Smooth muscle cell (in vitro differentiated cells): ENCODE measurements around the gene VPS13C. TPM values are rescaled to one million over a fixed set of nuclear protein-coding genes. Genes with fewer than 3 reads are reported as not detected.

ENCODE experiments used
- DNase-seq: peaks from one replicate; lab custom pipeline; 2025; ENCODE audit not compliant: unreplicated experiment; lab: John Stamatoyannopoulos, UW
- H2AFZ ChIP-seq: fragments of 200-600 bp; sonication (generic); 2 replicates; pipeline ENCODE4 v1.6.0; 2016; ENCODE audit warnings: antibody characterized with exemption, low read depth, mild to moderate bottlenecking
- H3F3A ChIP-seq: fragments of 200-600 bp; sonication (generic); 2 replicates; pipeline ENCODE4 v1.6.0; 2017; ENCODE audit warnings: antibody characterized with exemption, low read depth
- H3K27ac ChIP-seq: fragments of 200-600 bp; sonication (generic); 2 replicates; pipeline ENCODE4 v1.5.1; 2016; ENCODE audit warnings: low read depth, mild to moderate bottlenecking
- H3K27me3 ChIP-seq: fragments of 200-600 bp; sonication (generic); 2 replicates; pipeline ENCODE4 v1.6.1; 2016; ENCODE audit warnings: low read depth, mild to moderate bottlenecking
- H3K36me3 ChIP-seq: fragments of 200-600 bp; sonication (generic); 2 replicates; pipeline ENCODE4 v1.5.1; 2016; ENCODE audit warnings: low read depth
- H3K4me1 ChIP-seq: fragments of 200-600 bp; sonication (generic); 2 replicates; pipeline ENCODE4 v1.5.1; 2016; ENCODE audit warnings: low read depth
- H3K4me2 ChIP-seq: fragments of 200-600 bp; sonication (generic); 2 replicates; pipeline ENCODE4 v1.6.0; 2016; ENCODE audit warnings: mild to moderate bottlenecking
- H3K4me3 ChIP-seq: fragments of 200-600 bp; sonication (generic); 2 replicates; pipeline ENCODE4 v1.5.1; 2016; ENCODE audit warnings: mild to moderate bottlenecking
- H3K79me2 ChIP-seq: fragments of 200-600 bp; sonication (generic); 2 replicates; pipeline ENCODE4 v1.6.0; 2016; ENCODE audit warnings: low read depth, mild to moderate bottlenecking
- H3K9ac ChIP-seq: fragments of 200-600 bp; sonication (generic); 2 replicates; pipeline ENCODE4 v1.6.0; 2016; ENCODE audit warnings: low read depth
- H3K9me3 ChIP-seq: fragments of 200-600 bp; sonication (generic); replicated peaks from 2 replicates; pipeline ENCODE4 v1.5.1; 2016; ENCODE audit warnings: low read depth
- H4K20me1 ChIP-seq: fragments of 200-600 bp; sonication (generic); 2 replicates; pipeline ENCODE4 v1.6.0; 2016; ENCODE audit warnings: low read depth
- WGBS: methylation state at CpG from one replicate; pipeline ENCODE4 v1.1.7; 2016; ENCODE audit warnings: low lambda C conversion rate; 5-methylcytosine and 5-hydroxymethylcytosine counted together
- polyA plus RNA-seq: library from polyadenylated mRNA; unstranded; fragments of >200 nt; fragmentation: Nextera tagmentation; extraction: Ambion mirVana; gene quantifications from 2 replicates; pipeline ENCODE4 v1.2.1, GENCODE V29; 2016
- total RNA-seq: library from RNA; depleted of rRNA; stranded (reverse); fragments of >200 nt; gene quantifications from 2 replicates; pipeline ENCODE4 v1.2.3, GENCODE V29; 2014
- TF ChIP-seq, protein P1 (sequence below): fragments of 200-600 bp; sonication (generic); IDR thresholded peaks from 2 replicates; pipeline ENCODE4 v1.5.1; 2017; ENCODE audit warnings: borderline replicate concordance, mild to moderate bottlenecking, antibody characterized with exemption; ENCODE audit not compliant: insufficient read depth, poor library complexity, severe bottlenecking

Gene VPS13C
- total and polyA plus RNA-seq, 2 experiments from 2014 or later: 2.8 to 33.8 TPM

DNA sequence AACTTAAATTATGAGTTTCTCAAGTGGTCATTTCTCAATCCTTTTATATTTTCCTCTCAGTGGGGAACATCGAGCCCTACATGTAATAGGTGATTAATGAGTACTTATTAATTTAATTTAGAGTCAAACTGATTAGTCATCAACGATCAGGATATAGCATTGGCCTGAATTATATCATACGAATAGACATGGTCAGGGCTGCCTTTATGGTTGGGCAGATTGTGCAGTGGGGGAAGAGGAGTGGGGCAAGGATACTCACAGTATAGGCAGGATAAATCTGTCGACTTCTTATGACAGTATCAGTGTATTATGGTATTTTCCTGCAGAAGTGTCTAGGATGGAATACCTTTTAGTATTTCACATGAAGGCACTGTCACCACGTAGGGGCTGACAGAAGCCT, 33.6 kb upstream of the VPS13C start:
- no peaks in the 10 kb centered on the region for H3K27me3 ChIP-seq
- H3K4me1 ChIP-seq: no peaks in the 10 kb centered on the region
- H3K9ac ChIP-seq: no peak overlapping the region
- H3K27ac ChIP-seq: peak overlapping the region; percentile 46
- no peak overlapping the region for H2AFZ ChIP-seq
- TF ChIP-seq, protein P1, sequence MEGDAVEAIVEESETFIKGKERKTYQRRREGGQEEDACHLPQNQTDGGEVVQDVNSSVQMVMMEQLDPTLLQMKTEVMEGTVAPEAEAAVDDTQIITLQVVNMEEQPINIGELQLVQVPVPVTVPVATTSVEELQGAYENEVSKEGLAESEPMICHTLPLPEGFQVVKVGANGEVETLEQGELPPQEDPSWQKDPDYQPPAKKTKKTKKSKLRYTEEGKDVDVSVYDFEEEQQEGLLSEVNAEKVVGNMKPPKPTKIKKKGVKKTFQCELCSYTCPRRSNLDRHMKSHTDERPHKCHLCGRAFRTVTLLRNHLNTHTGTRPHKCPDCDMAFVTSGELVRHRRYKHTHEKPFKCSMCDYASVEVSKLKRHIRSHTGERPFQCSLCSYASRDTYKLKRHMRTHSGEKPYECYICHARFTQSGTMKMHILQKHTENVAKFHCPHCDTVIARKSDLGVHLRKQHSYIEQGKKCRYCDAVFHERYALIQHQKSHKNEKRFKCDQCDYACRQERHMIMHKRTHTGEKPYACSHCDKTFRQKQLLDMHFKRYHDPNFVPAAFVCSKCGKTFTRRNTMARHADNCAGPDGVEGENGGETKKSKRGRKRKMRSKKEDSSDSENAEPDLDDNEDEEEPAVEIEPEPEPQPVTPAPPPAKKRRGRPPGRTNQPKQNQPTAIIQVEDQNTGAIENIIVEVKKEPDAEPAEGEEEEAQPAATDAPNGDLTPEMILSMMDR: no peak
- 84% methylated on average over 5 of the region's 5 CpGs for WGBS
- no peak overlapping the region for H3K4me3 ChIP-seq
- no peaks in the 10 kb centered on the region for H3K36me3 ChIP-seq
- H3K4me2 ChIP-seq: no peak overlapping the region
- no peaks in the 10 kb centered on the region for H3F3A ChIP-seq
- no peaks in the 10 kb centered on the region for H4K20me1 ChIP-seq
- no peaks in the 10 kb centered on the region for H3K79me2 ChIP-seq
- no peak for DNase-seq
- no peaks in the 10 kb centered on the region for H3K9me3 ChIP-seq

DNA sequence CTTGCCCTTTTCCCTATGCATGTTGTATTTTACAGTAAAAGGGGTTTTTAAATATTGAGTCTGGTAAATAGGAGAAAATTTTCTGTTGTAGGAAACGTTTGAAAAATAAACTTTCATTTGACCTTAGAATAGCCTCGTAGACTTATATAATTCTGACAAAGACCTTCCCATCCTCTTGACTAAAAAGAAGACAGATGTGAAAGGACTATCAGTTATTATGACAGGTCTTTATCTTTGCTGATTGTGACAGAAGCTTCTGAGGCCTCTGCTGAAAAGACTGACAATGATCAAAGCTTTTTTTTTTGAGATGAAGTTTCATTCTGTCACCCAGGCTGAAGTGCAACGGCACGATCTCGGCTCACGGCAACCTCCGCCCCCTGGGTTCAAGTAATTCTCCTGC, 30.7 kb upstream of the VPS13C start:
- H3F3A ChIP-seq: no peaks in the 10 kb centered on the region
- H3K4me2 ChIP-seq: no peak overlapping the region
- no peaks in the 10 kb centered on the region for H3K27me3 ChIP-seq
- no peaks in the 10 kb centered on the region for H3K4me1 ChIP-seq
- H2AFZ ChIP-seq: no peak overlapping the region
- no peaks in the 10 kb centered on the region for H4K20me1 ChIP-seq
- DNase-seq: no peak
- no peak overlapping the region for H3K9ac ChIP-seq
- H3K4me3 ChIP-seq: no peak overlapping the region
- TF ChIP-seq, protein P1: no peak
- no peaks in the 10 kb centered on the region for H3K9me3 ChIP-seq
- no peaks in the 10 kb centered on the region for H3K79me2 ChIP-seq
- WGBS: 83% methylated on average over 7 of the region's 7 CpGs
- H3K36me3 ChIP-seq: no peaks in the 10 kb centered on the region
- H3K27ac ChIP-seq: no peak overlapping the region

DNA sequence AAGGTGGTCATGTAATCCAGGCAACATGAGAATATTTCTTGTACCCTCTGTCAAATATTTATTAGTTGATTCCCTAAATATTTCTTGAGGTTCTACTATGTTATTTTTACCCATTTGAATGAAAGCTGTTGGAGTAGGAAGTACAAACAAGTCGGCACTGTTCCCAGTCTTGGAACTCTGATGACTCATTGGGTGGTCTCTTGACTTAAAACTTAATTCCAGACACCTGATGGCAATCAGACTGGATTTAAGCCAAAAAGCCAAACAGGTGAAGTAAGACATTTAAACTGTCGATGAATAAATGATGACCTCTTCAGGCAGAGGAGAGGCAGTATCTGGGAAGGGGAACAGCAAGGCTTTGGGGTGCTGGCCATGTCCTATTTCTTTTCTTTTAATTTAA, 29.4 kb upstream of the VPS13C start:
- Histone ChIP-seq H3K9me3 (no peaks in the 10 kb centered on the region), H3K4me2 (no peak overlapping the region), H3K9ac (no peak overlapping the region), H3K27me3 (no peaks in the 10 kb centered on the region), H3K4me3 (no peak overlapping the region), H3K36me3 (no peaks in the 10 kb centered on the region), H4K20me1 (no peaks in the 10 kb centered on the region), H2AFZ (no peak overlapping the region), H3K4me1 (no peaks in the 10 kb centered on the region), H3K79me2 (no peaks in the 10 kb centered on the region), H3F3A (no peaks in the 10 kb centered on the region), H3K27ac (no peak overlapping the region)
- DNase-seq: no peak
- TF ChIP-seq, protein P1: no peak
- 56% methylated on average over 2 of the region's 2 CpGs for WGBS

DNA sequence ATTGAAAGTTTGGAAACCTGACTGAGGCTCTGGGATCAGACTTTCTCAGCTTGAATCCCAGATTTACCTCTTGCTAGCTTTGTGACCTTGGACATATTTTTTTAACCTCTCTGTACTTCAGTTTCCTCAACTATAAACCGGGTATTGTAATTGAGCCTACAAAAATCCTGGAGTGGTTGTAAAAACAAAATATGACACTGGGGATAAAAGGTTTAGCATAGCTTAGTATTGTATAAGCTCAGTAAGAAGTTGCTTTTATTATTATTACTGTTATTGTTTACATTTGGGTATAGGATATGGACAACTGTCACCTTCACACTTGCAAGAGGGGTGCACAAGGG, 28.1 kb upstream of the VPS13C start:
- Histone ChIP-seq H3K27ac (no peak overlapping the region), H2AFZ (peak overlapping the region; percentile 43)
- WGBS: 77% methylated on average over 1 of the region's 1 CpG

More for the DNA sequence above, 28.1 kb upstream of the VPS13C start:
- no peaks in the 10 kb centered on the region for H3K79me2 ChIP-seq
- H4K20me1 ChIP-seq: no peaks in the 10 kb centered on the region
- no peak for DNase-seq
- no peaks in the 10 kb centered on the region for H3F3A ChIP-seq
- H3K4me3 ChIP-seq: no peak overlapping the region
- no peaks in the 10 kb centered on the region for H3K9me3 ChIP-seq
- H3K27me3 ChIP-seq: no peaks in the 10 kb centered on the region
- H3K9ac ChIP-seq: no peak overlapping the region
- H3K36me3 ChIP-seq: no peaks in the 10 kb centered on the region
- H3K4me2 ChIP-seq: no peak overlapping the region
- H3K4me1 ChIP-seq: no peaks in the 10 kb centered on the region
- TF ChIP-seq, protein P1: no peak
